Stimulated activated memory B cell treated with anti-CD40 and anti-IgM and Interleukin-4, amounts not matched to agents 10 μg/mL and 1 μg/mL and 100 μg/mL, for 72 hours (primary cell): ENCODE measurements around the gene SLC13A4.

Experiments used
- ATAC-seq: fragments of 150-1000 bp; cut with Tn5 transposase; 2 replicates; pipeline ENCODE4 v1.10.0; 2021
- H3K27ac Mint-ChIP-seq: one replicate; pipeline ENCODE4 v1.8.0; 2022; ENCODE audit warnings: mild to moderate bottlenecking, mixed read lengths
- H3K27me3 Mint-ChIP-seq: one replicate; pipeline ENCODE4 v1.8.0; 2022; ENCODE audit warnings: mixed read lengths
- H3K36me3 Mint-ChIP-seq: one replicate; pipeline ENCODE4 v1.8.0; 2022; ENCODE audit warnings: mixed read lengths
- H3K4me1 Mint-ChIP-seq: one replicate; pipeline ENCODE4 v1.8.0; 2022; ENCODE audit warnings: mixed read lengths
- H3K4me3 Mint-ChIP-seq: one replicate; pipeline ENCODE4 v1.8.0; 2022; ENCODE audit warnings: mild to moderate bottlenecking, moderate library complexity, mixed read lengths
- H3K9me3 Mint-ChIP-seq: one replicate; pipeline ENCODE4 v1.8.0; 2022; ENCODE audit warnings: mixed read lengths

SLC13A4 gene

DNA sequence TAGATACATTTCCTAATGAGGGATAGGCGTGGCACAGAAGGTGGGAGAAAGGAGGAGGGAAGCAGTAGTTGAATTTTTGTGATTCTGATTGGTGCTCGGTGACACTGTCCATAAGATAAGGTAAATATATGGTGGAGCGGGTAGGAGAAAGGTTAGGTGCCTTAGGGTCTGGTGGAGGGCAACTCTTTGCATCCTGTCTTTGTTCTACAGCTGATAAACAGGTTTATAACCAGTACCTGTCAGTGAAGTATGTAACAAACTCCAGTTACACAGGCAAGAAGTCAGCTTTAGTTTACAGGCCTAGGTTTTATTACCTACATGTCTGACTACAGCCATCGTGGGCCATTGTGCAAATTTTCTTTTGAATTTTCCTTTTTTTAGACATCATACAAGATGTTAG, 31.5 kb upstream of the SLC13A4 start:
- H3K27ac Mint-ChIP-seq, result no peak overlapping the region
- no peak for ATAC-seq
- H3K36me3 Mint-ChIP-seq, result no peaks in the 10 kb centered on the region
- H3K4me3 Mint-ChIP-seq, result no peak overlapping the region
- H3K9me3 Mint-ChIP-seq, result no peaks in the 10 kb centered on the region
- no peaks in the 10 kb centered on the region for H3K4me1 Mint-ChIP-seq
- peaks cover 39% of the 10 kb centered on the region for H3K27me3 Mint-ChIP-seq

DNA sequence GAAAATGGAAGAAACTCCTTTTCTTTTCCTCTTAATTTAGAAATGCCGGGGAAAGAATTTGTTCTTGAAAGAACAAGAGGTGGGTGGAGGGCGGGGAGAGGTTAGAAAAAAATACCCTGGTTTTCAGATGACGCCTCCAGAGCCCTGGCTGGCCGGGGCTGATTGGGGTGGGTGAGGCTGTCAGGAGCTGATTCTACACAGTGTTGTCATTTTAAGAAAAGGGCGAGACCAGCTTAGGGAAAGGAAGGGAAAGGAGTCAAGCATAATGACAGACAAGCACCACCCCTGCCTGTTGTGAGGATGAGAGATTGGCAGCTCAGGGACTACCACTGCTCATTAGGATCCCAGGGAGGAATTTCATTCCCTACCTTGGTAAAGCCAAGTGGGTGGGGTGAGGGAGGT, 30.5 kb upstream of the SLC13A4 start:
- Mint-ChIP-seq H3K9me3 (no peaks in the 10 kb centered on the region), H3K27ac (no peak overlapping the region), H3K4me1 (no peaks in the 10 kb centered on the region), H3K36me3 (no peaks in the 10 kb centered on the region), H3K4me3 (no peak overlapping the region), H3K27me3 (peaks cover 32% of the 10 kb centered on the region)
- no peak for ATAC-seq

- Mint-ChIP-seq H3K4me3 (no peak overlapping the region), H3K27me3 (peaks cover 28% of the 10 kb centered on the region), H3K36me3 (no peaks in the 10 kb centered on the region), H3K4me1 (no peaks in the 10 kb centered on the region), H3K27ac (no peak overlapping the region), H3K9me3 (no peaks in the 10 kb centered on the region)
- ATAC-seq, result no peak
Observed at GRCh38 chr7:135757719-135758411, 29.9 kb upstream of the SLC13A4 start.

DNA sequence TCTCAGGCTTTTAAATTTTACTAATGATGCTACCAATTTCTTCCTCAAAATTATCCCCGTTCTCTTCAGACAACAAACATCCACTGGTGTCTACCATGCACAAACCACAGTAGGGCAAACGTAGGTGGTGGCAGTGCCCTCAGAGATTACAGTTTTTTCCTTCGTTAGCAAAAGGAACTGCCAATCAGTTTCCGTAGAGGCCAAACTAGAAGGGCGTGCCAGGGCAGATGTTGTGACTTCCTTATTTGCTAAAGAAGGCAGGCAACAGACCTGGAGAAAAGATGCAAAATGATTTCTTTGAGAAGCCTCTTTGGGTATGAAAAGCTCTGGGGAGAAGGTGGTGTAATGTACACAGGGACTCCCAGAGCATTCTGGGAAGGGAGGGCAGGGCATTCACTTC, 28.2 kb upstream of the SLC13A4 start:
- peaks cover 22% of the 10 kb centered on the region for H3K27me3 Mint-ChIP-seq
- no peaks in the 10 kb centered on the region for H3K9me3 Mint-ChIP-seq
- ATAC-seq, result no peak

GRCh38 chr7:135755351-135755753, 27.4 kb upstream of the SLC13A4 start:
- no peaks in the 10 kb centered on the region for H3K9me3 Mint-ChIP-seq
- ATAC-seq, result no peak
- no peaks in the 10 kb centered on the region for H3K4me1 Mint-ChIP-seq
- peaks cover 19% of the 10 kb centered on the region for H3K27me3 Mint-ChIP-seq
- H3K27ac Mint-ChIP-seq, result no peak overlapping the region
- no peaks in the 10 kb centered on the region for H3K36me3 Mint-ChIP-seq
- no peak overlapping the region for H3K4me3 Mint-ChIP-seq

More for the DNA sequence above, 28.2 kb upstream of the SLC13A4 start:
- Mint-ChIP-seq H3K36me3 (no peaks in the 10 kb centered on the region), H3K4me1 (no peaks in the 10 kb centered on the region), H3K4me3 (no peak overlapping the region), H3K27ac (no peak overlapping the region)

- Mint-ChIP-seq H3K27me3 (peaks cover 13% of the 10 kb centered on the region), H3K36me3 (no peaks in the 10 kb centered on the region)
- ATAC-seq, result no peak
Observed at GRCh38 chr7:135753616-135754413, 25.8 kb upstream of the SLC13A4 start.

DNA sequence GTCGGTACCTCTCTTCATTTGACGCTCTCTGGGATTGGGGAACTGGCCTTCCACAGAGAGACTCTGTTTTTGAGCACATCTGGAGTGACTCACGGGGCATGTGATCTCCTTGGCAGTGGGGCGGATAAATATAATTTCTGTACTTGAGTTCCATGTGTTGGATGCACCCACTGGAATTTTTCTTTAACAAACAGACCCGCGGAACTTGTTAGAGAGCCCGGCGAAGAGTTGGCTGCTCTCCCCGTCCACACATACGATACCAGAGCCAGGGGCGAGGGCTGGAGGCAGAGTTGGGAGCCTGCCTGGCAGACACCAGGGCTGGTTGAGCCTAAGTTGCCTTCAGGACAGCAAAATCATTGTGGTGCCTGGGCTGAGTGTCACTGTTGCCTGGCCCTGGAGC, 20.8 kb upstream of the SLC13A4 start, which contains the start of gene FAM180A:
FAM180A (minus strand) TSS at position 44 of the 400 bp plus-strand sequence. CDS start 233 bp downstream, outside the sequence.
- no peak for ATAC-seq
- no peak within 1 kb of the TSS for H3K27ac Mint-ChIP-seq
- no peak within 1 kb of the TSS for H3K4me3 Mint-ChIP-seq
- no peaks in the 10 kb centered on the region for H3K36me3 Mint-ChIP-seq
- no peaks in the 10 kb centered on the region for H3K4me1 Mint-ChIP-seq
- peaks cover 17% of the 10 kb centered on the region for H3K27me3 Mint-ChIP-seq
- H3K9me3 Mint-ChIP-seq, result no peaks in the 10 kb centered on the region

More at GRCh38 chr7:135753616-135754413, 25.8 kb upstream of the SLC13A4 start:
- H3K9me3 Mint-ChIP-seq, result no peaks in the 10 kb centered on the region
- H3K27ac Mint-ChIP-seq, result no peak overlapping the region
- no peaks in the 10 kb centered on the region for H3K4me1 Mint-ChIP-seq
- no peak overlapping the region for H3K4me3 Mint-ChIP-seq

DNA sequence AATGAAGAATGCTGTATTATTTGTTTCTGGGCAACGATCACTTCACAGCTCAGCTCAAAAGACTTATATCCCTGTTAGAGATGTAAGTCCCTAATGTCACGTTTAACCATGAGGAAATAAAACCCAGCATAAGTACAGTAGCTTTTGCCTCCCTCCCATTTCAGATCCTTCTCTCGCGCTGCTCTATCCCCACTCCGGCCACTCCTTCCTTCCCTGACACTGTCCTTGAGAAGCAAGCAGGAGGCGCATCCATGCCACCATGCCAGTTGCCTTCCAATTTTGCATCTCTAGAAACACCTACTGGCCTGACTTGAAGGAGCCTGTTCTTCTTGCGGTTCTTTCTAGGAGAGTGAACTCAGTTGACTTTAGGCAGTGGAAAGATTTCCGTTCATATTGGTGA, 19.4 kb upstream of the SLC13A4 start:
- Mint-ChIP-seq H3K27me3 (peaks cover 17% of the 10 kb centered on the region), H3K4me1 (no peaks in the 10 kb centered on the region), H3K9me3 (no peaks in the 10 kb centered on the region), H3K27ac (no peak overlapping the region), H3K36me3 (no peaks in the 10 kb centered on the region), H3K4me3 (no peak overlapping the region)
- ATAC-seq, result no peak

DNA sequence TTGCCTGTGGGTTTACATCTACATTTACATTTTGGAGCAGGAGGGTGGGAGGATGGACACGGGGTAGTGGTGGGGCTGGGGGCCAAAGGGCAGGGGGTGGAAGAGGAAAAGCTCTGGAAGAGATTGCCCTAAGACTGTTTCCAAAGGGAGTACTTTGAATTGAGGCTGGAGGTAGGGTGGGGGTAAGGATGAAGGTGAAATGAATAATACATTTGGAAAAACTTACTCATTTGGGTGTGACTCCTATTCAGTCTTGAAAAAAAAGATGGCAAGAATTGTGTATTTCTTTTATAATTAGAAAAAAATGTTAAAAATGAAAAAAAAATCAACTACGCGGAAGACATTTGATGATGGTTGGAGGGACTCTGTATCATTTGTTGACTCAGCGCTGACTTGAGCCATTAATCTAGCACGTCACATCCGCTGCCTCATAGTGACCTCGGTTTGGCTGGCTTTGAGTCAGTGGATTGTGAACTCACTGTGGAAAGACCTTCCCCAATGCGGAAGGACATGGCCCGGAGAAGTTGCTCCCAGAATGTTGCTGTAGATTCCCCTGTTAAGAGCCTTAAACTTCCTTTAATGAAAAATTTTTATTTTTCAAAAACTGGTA, 17.8 kb upstream of the SLC13A4 start:
- no peaks in the 10 kb centered on the region for H3K36me3 Mint-ChIP-seq
- no peak overlapping the region for H3K4me3 Mint-ChIP-seq
- H3K9me3 Mint-ChIP-seq, result no peaks in the 10 kb centered on the region
- H3K4me1 Mint-ChIP-seq, result no peaks in the 10 kb centered on the region
- peaks cover 30% of the 10 kb centered on the region for H3K27me3 Mint-ChIP-seq
- H3K27ac Mint-ChIP-seq, result no peak overlapping the region
- ATAC-seq, result no peak

- no peak overlapping the region for H3K4me3 Mint-ChIP-seq
Observed at GRCh38 chr7:135744938-135745702, 17.1 kb upstream of the SLC13A4 start.

GRCh38 chr7:135743907-135744731, 16.1 kb upstream of the SLC13A4 start:
- Mint-ChIP-seq H3K4me3 (no peak overlapping the region), H3K36me3 (no peaks in the 10 kb centered on the region), H3K27me3 (peaks cover 30% of the 10 kb centered on the region), H3K9me3 (no peaks in the 10 kb centered on the region), H3K27ac (no peak overlapping the region), H3K4me1 (no peaks in the 10 kb centered on the region)
- no peak for ATAC-seq

More at GRCh38 chr7:135744938-135745702, 17.1 kb upstream of the SLC13A4 start:
- no peak for ATAC-seq
- Mint-ChIP-seq H3K27ac (no peak overlapping the region), H3K36me3 (no peaks in the 10 kb centered on the region), H3K4me1 (no peaks in the 10 kb centered on the region), H3K27me3 (peaks cover 30% of the 10 kb centered on the region), H3K9me3 (no peaks in the 10 kb centered on the region)

- ATAC-seq, result no peak
- Mint-ChIP-seq H3K9me3 (no peaks in the 10 kb centered on the region), H3K4me1 (no peaks in the 10 kb centered on the region), H3K4me3 (no peak overlapping the region), H3K27ac (no peak overlapping the region), H3K27me3 (peaks cover 46% of the 10 kb centered on the region), H3K36me3 (no peaks in the 10 kb centered on the region)
Observed at GRCh38 chr7:135742371-135742770, 14.4 kb upstream of the SLC13A4 start.

GRCh38 chr7:135741905-135742304, 13.9 kb upstream of the SLC13A4 start:
- ATAC-seq, result no peak
- no peaks in the 10 kb centered on the region for H3K36me3 Mint-ChIP-seq
- no peaks in the 10 kb centered on the region for H3K9me3 Mint-ChIP-seq
- no peak overlapping the region for H3K27ac Mint-ChIP-seq
- peaks cover 48% of the 10 kb centered on the region for H3K27me3 Mint-ChIP-seq
- no peaks in the 10 kb centered on the region for H3K4me1 Mint-ChIP-seq
- no peak overlapping the region for H3K4me3 Mint-ChIP-seq

GRCh38 chr7:135740889-135741288, 12.9 kb upstream of the SLC13A4 start:
- ATAC-seq, result no peak
- H3K9me3 Mint-ChIP-seq, result no peaks in the 10 kb centered on the region
- H3K27me3 Mint-ChIP-seq, result peaks cover 57% of the 10 kb centered on the region
- H3K36me3 Mint-ChIP-seq, result no peaks in the 10 kb centered on the region
- H3K27ac Mint-ChIP-seq, result no peak overlapping the region
- no peaks in the 10 kb centered on the region for H3K4me1 Mint-ChIP-seq
- H3K4me3 Mint-ChIP-seq, result no peak overlapping the region
